Activated gamma-delta T cell treated with anti-CD3 and anti-CD28 coated beads, Interleukin-2, amount 50 U/mL, for 16 hours (primary cell): ENCODE measurements around the gene USP33.
"Not testable (repeated sequence)": the region's sequence is repeated elsewhere in the genome, so short reads cannot be mapped to it uniquely, and the experiment has no call there.

Experiments used
- DNase-seq: peaks from one replicate; pipeline ENCODE4 v3.0.0-alpha.2; 2020; ENCODE audit warnings: low read depth

Gene USP33

DNA sequence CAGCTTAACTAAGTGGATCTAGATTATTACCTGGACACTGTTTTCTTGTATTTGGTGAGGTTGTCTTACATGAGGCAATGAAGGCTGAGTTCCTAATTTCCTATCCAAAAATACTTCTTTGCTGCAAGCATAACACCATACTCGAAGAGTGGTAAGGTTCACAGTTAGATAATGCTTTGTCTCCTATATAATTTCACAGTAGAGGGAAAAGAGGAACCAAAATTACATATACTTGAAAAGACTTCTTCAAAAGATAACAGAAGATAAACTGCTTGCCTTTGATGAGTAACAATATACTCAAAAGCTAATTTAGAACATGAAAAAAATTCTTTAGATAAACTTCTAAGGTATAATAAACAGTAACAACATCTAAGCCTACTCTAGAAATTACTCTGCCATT lies 20.4 kb downstream of the USP33 start:
- no peak for DNase-seq

DNA sequence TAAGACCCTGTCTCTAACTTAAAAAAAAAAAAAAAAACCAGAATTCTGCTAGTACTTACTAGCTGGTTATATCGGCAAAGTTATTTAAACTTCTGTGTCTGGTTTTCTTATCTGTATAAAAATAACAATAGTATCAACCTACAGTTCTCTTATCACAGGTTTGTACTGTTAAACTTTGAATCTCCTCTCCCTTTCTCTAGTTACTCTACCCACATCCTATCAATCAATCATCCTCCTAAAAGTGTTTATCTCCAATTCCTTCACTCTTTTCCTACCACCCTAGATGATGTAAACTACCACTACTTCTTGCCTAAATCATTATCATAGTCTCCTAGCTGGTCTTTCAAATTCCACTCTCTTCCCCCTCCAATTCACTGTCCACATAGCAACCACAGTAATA lies 27.6 kb downstream of the USP33 start:
- no peak for DNase-seq

DNA sequence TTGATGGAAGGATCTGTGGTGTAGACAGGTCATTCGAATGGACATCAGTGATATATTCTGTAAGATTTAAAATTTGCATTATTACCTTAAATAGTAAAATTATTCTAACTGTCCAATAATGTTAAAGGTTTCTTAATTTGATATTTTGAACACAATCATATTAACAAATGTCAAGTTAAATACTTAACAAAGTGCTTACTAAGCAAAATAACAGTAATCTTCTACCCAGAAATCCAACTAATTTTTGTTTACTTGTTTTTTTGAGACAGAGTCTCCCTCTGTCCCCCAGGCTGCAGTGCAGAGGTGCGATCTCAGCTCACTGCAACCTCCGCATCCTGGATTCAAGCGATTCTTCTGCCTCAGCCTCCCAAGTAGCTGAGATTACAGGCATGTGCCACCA lies 33.9 kb downstream of the USP33 start:
- DNase-seq = no peak

DNA sequence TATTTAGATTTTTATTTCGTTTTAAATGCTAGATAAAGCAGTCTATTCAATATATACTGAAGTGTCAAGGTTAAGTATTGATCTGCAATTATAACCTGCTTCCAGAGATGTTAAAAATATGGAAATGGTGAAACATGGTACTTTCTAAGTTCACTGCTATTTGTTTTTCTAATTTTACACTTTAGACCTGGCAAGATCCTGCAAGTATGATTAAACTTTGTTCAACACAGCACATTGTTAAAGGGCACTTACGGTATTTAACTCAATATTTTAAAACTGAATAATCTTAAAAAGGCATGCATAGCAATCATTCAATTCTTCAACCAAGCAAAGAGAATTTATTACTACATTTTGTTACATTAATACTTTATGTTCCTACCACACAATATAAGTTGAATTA lies 41.5 kb downstream of the USP33 start:
- DNase-seq = no peak

DNA sequence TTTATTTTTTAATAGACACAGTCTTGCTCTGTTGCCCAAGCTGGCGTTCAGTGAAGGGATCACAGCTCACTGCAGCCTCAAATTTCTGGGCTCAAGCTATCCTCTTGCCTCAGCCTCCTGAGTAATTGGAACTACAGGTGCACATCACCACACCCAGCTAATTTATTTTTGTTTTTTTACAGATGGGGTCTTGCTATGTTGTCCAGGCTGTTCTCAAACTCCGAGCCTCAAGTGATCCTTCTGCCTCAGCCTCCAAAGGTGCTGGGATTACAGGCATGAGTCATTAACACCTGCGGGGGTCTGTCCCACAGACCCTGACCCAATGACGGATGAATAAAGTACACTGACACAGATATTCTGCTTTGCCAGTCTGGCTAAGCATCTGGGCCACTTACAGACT lies 43.6 kb downstream of the USP33 start:
- DNase-seq = no peak

DNA sequence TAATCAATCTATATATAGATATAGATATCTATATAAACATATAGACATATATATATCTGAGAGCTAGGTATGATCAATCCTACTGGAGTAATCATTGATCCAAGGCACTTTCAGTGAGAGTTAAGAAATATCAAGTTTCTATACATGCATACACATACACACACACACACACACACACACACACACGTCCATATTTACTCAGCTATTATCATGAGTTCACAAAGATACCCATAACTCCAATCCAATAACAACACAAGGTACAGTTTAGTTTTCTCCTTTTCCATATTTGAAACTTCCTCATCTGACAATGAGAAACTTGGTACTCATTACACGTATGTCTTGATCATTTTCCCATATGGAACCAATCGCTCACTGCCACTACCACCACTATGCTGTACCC lies 49.9 kb downstream of the USP33 start:
- DNase-seq = no peak

DNA sequence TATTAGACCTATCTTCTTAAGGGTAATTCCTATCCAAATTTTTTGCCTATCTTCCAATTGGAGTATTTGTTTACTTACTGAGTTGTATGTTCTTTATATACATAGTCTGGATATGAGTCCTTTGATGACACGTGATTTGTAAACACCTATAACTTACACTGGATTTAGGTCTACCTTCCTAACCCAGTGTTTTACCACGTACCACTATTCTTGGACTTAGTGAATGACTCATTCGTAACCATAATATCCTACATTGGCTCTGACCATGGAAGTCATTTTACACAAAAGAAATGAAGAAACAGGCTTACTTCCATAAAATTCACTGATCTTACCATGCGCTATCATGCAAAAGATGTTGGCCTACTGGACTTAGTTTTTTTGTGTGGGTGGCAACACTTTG lies 53.3 kb downstream of the USP33 start:
- DNase-seq = no peak

DNA sequence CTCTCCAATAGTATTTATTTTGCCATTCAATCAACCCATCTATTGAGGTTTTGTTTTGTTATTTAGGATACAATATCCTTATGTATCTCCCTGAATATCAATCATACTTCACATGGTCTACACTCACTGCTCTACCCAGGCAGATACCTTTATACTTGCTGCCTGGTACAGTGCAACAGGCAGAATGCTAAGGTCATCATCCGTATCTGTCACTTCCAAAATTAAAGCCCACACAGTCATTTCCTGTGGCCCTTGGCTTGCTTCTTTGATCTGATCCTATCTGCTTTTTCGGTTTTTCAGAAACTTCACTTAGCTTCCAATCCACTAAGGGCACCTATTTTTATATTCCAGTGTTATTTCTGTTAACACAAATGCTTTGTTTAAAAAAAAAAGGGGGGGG lies 54.9 kb downstream of the USP33 start:
- no peak for DNase-seq

DNA sequence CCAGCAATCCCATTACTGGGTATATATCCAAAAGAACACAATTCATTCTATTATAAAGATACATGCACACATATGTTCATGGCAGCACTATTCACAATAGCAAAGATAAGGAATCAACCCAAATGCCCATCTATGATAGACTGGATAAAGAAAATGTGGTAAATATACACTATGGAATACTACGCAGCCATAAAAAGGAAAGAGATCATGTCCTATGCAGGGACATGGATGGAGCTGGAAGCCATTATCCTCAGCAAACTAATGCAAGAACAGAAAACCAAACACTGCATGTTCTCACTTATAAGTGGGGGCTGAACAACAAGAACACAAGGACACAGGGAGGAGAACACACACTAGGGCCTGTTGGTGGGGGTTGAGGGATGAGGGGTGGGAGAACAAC lies 60.0 kb downstream of the USP33 start:
- DNase-seq = not testable (repeated sequence)

DNA sequence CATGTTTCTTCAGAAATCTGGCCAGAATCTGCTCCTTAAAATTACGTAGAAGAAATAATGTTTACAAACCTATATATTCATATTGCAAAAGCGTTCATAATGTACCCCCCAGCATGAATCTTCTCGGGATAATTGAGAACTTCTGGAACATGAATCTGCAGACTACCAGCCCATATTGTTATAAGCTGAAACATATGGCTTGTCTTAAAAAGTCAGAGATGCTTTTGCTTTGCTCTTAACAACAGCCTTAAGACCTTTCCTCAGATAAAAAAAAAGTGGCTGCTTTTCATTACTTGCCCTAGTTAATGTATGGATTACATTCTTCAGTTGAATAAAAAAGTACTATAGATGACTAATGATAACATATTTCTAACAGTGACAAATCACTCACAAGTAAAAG lies 62.2 kb downstream of the USP33 start:
- no peak for DNase-seq

DNA sequence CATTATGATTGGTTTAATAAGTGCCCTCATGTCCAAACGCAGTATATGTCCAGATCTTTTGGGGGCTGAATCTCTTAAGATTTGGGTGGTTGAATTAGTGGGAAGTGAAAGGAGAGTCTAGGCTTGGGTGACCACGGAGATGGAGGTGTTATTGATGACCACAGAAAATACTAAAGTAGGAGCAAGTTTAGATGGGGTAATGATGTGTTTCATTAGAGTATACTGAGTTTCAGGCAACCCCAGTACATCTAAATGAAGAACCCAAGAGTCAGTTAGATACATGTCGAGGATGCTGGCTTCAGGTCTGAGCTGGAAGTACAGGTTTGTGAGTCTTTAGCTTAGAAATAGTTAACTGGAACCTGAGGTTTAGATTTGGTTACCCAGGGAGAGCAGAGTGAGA lies 70.7 kb downstream of the USP33 start:
- DNase-seq = no peak

DNA sequence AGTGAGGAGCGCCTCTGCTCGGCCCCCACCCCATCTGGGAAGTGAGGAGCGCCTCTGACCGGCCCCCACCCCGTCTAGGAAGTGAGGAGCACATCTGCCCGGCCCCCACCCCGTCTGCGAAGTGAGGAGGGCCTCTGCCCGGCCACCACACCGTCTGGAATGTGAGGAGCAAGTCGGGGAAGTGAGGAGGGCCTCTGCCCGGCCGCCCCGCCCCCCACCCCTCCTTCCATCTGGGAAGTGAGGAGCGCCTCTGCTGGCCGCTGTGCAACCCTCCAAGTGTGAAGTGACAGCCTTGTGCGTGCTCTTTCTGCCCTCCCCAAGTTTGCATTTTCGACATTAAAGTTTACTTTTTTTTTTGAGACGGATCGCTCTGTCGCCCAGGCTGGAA lies 72.1 kb downstream of the USP33 start:
- no peak for DNase-seq

DNA sequence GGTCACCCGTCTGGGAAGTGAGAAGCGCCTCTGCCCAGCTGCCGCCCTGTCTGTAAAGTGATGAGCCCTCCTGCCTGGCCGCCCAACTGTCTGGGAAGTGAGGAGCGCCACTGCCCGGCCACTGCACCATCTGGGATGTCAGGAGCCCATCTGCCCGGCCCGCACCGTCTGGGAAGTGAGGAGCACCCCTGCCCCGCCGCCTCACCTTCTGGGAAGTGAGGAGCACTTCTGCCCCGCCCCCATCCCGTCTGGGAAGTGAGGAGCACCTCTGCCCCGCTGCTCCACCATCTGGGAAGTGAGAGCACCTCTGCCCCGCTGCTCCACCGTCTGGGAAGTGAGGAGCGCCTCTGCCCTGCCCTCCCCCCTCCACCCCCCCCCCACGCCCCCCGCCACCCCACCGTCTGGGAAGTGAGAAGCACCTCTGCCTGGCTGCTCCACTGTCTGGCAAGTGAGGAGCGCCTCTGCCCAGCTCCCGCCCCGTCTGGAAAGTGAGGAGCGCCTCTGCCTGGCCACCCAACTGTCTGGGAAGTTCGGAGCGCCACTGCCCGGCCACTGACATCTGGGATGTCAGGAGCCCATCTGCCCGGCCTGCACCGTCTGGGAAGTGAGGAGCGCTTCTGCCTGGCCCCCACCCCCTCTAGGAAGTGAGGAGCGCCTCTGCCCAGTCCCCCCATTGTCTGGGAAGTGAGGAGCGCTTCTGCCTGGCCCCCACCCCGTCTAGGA lies 72.7 kb downstream of the USP33 start:
- DNase-seq = no peak

DNA sequence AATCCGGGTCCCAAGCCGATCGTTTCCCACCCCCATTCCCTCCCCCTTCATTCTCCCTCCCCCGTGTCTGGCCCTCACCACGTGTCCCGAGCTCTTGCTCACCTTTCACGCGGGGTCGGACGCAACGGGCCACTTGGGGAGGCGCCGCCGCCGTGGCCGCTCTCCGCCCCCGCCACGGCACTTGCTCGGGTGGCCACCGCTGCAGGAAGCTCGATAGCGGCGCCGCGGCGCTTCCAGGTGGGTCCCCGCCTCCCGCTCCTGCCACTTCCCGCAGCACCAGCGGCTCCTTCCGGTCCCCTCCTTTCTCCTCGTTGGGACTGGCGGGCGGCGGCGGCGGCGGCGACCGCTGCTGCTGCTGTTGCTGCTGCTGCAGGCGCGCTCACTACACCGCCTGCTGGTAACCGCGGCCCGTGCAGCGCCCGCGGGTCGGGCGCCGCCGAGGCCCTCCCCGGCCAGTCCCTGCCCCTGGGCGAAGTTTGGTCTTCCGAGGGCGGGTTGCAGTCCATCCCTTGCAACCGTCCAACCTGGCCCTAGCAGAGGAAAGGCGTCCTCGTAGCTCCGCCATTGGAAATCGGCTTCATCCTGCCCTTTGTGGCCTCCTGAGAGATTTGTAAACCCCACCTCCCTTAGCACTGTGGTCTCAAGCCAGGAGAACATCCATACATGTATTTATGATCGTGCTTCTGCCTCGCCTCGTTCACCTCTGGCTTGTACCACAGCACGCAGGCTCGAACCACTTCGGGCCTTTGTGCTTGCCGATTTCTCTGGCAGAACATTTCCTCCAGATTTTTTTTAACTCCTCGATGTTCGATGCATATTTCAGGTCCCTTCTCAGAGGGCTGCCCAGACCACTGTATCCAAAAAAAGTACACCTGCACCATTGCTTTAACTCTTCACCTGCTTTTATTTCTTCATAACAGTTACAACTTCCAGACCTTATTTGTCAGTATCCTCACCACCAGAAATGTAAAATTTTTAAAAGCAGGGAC lies 76.2 kb downstream of the USP33 start:
- peak; percentile 82 for DNase-seq

DNA sequence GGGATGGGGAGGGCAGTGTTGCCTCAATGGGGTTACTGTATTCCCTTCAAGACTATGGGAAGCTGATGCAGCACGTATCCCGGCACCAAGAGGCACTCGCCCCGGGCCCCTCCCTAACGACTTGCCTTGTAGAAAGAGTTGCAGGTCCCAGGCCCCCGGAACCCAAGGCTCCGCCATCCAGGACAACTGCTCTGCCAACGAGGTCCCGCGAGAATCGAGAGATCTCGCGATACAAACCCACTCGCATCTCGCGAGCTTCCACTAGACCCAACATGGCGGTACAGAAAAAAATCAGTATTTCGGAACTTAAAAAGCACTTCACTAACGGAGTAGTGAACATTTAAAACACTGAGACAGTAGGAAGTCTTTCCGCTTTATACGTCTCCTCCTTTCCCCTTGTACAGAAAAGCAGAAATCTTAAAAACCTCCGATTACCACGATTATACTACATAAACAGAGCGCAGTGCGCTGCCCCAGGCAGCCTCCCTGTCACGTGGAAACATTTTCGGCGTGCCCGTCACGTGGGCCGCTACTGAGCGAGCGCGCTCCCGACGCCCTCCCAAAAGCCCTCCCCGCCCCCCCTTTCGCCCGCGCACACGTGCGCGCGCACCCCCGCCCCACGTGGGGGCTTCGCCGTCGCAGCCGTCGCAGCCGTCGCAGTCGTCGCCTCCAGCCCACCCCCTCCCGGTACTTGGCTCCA lies 77.0 kb downstream of the USP33 start, which contains the start of gene ZZZ3:
ZZZ3 (minus strand) TSS at position 199 of the 700 bp plus-strand sequence. CDS start 49,304 bp downstream, outside the sequence.
- peak; percentile 87 for DNase-seq

DNA sequence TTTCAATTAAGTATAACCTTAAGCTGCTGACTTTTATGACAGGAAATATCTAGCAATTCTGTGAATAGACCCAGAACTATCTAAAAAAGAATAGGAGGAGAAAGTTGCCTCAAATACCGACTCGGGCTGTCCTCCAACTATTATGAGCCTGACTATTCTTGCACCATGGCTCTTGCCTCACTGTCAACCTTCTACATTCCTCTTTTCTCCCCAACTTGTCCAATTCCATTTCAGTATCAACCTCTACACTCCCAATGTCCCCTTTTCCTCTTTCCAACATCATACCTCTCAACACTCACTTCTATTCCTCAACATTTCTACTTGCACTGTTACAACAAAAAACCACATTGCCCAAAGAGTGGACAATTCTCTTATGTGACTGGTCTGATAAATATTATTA lies 79.5 kb downstream of the USP33 start:
- no peak for DNase-seq

DNA sequence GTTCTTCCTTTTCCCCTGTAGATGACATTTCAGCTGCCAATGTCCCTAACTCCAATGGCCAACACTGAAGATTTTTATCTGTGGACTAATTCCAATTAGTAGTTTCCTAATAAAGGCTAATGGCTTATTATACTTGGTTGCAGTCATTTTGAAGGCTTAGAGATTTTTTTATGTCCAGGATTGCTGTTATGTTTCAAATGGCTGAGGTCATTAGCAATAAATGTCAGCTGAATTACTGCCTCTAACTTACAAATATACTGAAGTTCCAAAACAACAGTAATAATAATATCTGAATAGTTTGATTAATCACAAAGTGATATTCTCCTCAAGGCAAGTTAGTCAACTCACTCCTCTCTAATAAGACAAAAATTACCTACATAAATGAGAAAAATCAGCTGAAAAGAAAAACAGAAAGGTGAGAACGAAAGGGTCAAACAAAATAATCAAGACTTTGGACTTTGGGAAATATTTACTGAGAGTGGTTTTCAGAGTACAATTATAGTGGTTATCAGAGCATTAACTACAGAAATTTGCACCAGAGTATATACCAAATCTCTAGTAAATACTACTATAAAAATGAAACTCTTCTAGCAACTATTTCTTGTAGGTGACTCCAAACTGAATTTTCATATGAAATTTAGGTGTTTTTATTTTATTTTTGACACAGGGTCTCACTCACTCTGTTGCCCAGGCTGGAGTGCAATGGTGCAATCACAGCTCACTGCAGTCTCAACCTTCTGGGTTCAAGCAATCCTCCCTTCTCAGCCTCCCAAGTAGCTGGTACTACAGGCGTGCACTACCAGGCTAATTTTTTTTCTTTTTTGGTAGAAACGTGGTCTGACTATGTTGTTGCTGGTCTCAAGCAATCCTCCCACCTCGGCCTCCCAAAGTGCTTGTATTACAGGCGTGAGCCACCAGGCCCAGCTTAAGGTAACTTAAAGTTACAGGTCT lies 80.7 kb downstream of the USP33 start:
- no peak for DNase-seq

DNA sequence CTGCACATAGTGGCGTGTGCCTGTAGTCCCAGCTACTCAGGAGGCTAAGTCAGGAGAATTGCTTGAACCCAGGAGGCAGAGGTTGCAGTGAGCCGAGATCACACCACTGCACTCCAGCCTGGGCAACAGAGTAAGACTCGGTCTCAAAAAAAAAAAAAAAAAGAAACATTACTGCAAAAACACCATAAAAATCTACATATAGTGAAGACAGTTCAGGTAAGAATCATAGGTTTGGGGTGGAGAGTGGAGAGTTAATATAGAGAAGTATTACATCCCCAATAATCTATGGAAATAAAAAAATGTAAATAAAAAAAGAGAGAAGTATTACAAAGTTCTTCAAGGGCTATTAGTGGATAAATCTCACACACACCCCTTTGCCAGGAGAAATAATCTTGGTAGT lies 84.8 kb downstream of the USP33 start:
- DNase-seq = not testable (repeated sequence)

DNA sequence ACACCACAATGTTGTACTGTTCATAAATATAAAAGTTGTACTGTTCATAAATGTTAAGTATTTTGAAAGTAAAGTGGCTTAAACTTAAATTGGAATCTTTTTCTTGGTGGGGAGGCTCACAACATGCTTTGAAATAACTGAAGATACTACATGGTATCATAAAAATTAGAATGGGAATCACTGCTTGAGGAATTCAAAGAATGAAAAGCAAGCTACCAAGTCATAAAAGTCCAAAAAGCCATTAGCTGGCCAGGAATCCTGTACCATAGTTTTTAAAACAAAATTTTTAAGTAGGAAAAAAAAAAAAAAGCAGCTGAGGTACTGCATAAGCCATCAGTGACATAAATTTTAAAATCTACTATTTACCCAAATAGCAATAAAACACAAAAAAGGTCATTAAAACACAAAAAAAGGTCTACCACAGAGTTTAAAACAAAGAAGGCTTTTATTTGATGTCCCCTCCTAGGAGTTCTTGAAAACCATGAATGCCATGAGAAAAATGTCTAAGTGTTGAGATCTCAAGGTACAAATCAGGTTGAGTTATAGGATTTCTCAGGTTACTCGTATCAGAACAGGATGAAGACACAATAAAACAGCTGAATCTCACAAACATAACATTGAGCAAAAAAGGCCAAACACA lies 85.8 kb downstream of the USP33 start:
- no peak for DNase-seq

DNA sequence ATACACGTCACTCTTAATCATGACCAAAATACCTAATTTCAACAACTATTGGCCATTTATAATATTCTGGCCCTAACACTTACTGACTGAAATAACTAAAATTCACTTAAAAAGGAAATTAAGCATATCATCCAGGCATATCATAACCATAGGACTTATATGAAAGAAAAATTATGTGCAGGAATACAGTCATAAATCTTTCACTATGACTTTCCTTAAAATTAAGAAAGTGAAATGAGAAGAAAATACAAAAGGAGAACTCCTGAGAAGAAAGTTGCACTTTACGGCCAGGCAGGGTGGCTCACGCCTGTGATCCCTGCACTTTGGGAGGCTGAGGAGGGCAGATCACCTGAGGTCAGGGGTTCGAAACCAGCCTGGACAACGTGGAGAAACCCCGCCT lies 86.6 kb downstream of the USP33 start:
- DNase-seq = no peak

DNA sequence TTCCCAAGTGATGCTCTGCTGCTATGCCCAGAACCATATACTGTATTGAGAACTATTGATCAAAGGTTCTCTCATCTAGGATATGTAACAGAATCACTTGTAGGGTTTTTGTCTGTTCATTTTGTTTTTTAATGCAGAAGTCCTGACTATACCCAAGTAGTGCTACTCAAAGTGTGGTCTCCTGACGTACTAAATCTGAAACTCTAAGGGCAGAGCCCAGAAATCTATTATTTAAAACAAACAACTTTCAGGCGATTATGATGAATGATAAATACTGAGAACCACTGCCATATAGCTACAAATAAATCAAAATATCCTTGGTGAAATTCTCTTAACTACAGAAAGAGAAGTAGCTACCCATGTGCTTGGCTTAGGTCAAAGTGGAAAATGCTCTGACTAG lies 87.3 kb downstream of the USP33 start:
- DNase-seq = no peak
